H7 (cell line): ENCODE data around the gene PRKACA. TPM values are rescaled to one million over a fixed set of nuclear protein-coding genes. Genes with fewer than 3 reads are reported as not detected.

Experiments
- DNase-seq: peaks from one replicate; pipeline ENCODE4 v3.0.0; 2012
- H3K27me3 ChIP-seq: 2 replicates; pipeline ENCODE4 v1.6.0; 2011; ENCODE audit warnings: mild to moderate bottlenecking, low read length; ENCODE audit not compliant: control insufficient read depth, insufficient read depth
- H3K36me3 ChIP-seq: replicated peaks from 2 replicates; pipeline ENCODE4 v1.5.1; 2011; ENCODE audit warnings: low read length; ENCODE audit not compliant: control insufficient read depth, insufficient read depth
- H3K4me3 ChIP-seq: 2 replicates; pipeline ENCODE4 v1.5.1; 2011; ENCODE audit warnings: low read depth, mild to moderate bottlenecking, control low read depth, low read length, moderate library complexity; ENCODE audit not compliant: insufficient read depth
- total RNA-seq: library from RNA; depleted of rRNA; stranded (reverse); fragments of >200 nt; shearing (Covaris generic); gene quantifications from 2 replicates; pipeline ENCODE4 v1.2.3, GENCODE V29; 2014; rRNA removed

PRKACA gene
- total RNA-seq: 31.0 and 31.7 TPM in 2 replicates

DNA sequence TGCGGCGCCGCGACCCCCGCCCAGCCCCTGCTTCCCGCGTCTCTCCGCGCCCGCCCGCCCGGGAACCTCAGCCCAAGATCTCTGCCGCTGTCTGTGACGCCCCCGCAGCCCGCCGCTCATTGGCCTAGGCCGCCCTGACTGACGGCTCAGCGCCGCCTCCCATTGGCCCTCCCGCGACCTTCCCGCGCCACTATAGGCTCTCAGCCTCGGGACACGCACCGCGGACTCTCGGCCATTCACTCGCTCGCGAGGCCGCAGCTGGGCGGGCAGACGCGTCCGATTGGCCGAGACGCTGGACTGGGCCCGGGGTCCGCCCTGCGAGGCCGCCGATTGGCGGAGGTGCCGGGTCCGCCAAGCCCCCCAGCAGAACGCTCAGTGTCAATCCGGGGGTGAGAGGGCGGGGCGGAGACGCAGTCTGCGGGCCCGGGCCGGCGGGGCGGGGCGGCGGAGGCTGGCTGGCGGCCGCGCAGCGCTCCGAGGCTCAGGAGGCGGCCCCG is at the start of gene PRKACA:
Gene PRKACA (minus strand): TSS at position 95 of the 497 bp plus-strand sequence. CDS start 215 bp downstream, outside the sequence.
- peaks cover 4% of the 10 kb centered on the region for H3K36me3 ChIP-seq

GRCh38 chr19:14166999-14167575 is 49.5 kb upstream of the PRKACA start:
- Histone ChIP-seq H3K4me3 (no peak overlapping the region), H3K36me3 (peaks cover 31% of the 10 kb centered on the region), H3K27me3 (no peaks in the 10 kb centered on the region)
- DNase-seq: peak; percentile 50

More for the DNA sequence above, at the start of gene PRKACA:
- Histone ChIP-seq H3K27me3 (no peaks in the 10 kb centered on the region), H3K4me3 (peak within 1 kb of the TSS; percentile 72)
- peak; percentile 100 for DNase-seq

- H3K27me3 ChIP-seq: no peaks in the 10 kb centered on the region
- no peak overlapping the region for H3K4me3 ChIP-seq
- DNase-seq: peak; percentile 56
Observed at GRCh38 chr19:14165990-14166830, 48.6 kb upstream of the PRKACA start.

GRCh38 chr19:14164724-14165493 is 47.3 kb upstream of the PRKACA start:
- DNase-seq: peak; percentile 59

More at GRCh38 chr19:14165990-14166830, 48.6 kb upstream of the PRKACA start:
- H3K36me3 ChIP-seq: peaks cover 25% of the 10 kb centered on the region

DNA sequence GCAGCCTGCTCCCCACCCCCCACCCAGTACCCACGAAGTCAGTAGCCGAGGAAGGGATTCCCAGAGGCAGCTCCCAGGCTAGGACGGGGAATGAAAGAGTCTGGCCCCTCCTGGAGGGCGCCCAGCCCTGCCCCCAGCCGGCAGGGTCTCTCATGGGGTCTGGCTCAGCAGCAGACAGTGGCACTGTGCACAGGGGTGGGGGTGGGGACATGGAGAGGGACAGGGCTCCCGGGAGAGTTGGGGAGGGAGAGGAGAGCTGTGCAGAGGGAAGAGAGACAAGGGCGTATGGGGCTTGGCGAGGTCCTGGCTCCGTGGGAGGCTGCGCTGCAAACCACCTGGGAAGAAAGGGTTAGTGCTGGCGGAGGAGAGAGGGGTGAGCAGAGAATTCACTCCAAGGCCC is 46.5 kb upstream of the PRKACA start:
- Histone ChIP-seq H3K4me3 (no peak overlapping the region), H3K27me3 (no peaks in the 10 kb centered on the region), H3K36me3 (peaks cover 15% of the 10 kb centered on the region)
- DNase-seq: no peak

More at GRCh38 chr19:14164724-14165493, 47.3 kb upstream of the PRKACA start:
- no peak overlapping the region for H3K4me3 ChIP-seq
- H3K36me3 ChIP-seq: peaks cover 14% of the 10 kb centered on the region
- no peaks in the 10 kb centered on the region for H3K27me3 ChIP-seq

DNA sequence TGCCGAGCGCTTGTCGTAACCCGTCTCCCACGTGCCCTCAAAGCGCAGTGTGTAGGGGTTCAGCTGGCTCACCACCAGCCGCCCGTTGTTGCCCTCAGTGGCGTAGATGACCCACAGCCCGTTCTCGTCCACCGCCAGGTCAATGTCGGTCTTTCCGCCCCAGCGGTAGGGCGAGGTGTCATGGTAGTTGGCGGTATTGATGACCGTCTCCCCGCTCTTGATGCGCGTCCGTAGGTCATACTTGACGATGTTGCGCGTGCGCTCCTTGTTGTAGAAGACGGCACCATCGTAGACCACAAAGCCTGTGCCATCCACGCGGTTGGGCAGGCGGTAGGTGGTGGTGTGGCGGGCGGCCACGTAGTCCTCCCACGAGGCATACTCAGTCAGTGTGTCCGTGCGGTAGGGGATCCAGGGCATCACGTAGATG is 45.3 kb upstream of the PRKACA start:
- Histone ChIP-seq H3K27me3 (no peaks in the 10 kb centered on the region), H3K36me3 (peaks cover 20% of the 10 kb centered on the region), H3K4me3 (no peak overlapping the region)
- no peak for DNase-seq

- no peak overlapping the region for H3K4me3 ChIP-seq
- H3K27me3 ChIP-seq: no peaks in the 10 kb centered on the region
- H3K36me3 ChIP-seq: peaks cover 33% of the 10 kb centered on the region
- no peak for DNase-seq
Observed at GRCh38 chr19:14161305-14161704, 43.7 kb upstream of the PRKACA start.

DNA sequence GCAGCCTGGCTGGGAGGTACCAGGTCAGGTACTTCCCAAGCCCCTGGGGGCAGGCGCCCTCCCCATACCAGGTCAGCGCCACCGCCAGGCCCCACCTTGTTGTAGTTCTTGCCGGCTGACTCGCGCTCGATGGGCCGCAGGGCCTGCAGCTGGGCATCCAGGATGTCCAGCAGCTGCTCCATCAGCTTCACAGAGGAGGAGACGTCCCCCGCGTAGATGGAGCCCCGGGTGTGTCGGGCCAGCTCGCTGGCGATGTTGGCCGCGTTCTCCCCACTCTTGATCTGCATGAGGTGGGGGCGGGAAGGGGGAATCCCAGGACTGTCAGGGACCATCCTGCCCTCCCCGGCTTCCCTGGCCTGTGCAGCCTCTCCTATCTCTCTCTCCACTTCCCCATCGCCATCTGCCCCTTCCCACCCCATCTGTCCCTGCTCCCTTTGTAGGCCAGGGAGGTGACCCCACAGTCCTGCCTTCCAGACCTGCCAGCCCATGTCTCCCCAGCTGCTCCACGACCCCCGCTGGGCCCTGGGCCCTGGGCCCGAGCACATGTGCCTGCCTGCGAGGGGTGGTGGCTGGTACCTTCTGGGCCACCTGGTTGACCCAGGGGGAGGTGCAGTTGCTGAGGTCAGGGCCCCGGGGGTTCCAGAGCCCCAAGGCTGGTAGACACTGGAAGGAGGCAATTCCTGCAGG is 42.6 kb upstream of the PRKACA start:
- DNase-seq: peak; percentile 57
- Histone ChIP-seq H3K36me3 (peaks cover 38% of the 10 kb centered on the region), H3K27me3 (no peaks in the 10 kb centered on the region), H3K4me3 (no peak overlapping the region)

DNA sequence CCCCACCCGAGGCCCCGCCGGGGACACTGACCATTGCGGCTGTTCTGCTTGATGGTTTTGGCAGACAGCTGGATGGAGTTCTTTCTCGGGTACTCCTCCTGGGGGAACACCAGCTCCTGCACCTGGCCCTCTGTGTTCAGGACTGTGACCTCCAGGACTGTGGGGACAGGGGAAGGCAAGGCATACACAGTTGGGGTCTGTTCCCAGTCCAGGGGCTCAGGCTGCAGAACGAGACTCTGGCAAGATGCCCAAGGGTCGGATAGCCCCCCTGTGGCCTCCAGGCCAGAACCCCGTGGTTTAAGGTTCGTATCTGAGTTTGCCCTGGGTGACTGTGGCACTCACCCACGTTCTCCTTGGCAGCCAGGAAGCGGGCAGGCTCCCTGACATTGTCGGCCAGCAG is 41.5 kb upstream of the PRKACA start:
- Histone ChIP-seq H3K27me3 (no peaks in the 10 kb centered on the region), H3K36me3 (peaks cover 41% of the 10 kb centered on the region)
- DNase-seq: peak; percentile 42

GRCh38 chr19:14158276-14159023 is 40.9 kb upstream of the PRKACA start:
- DNase-seq: peak; percentile 50
- Histone ChIP-seq H3K27me3 (no peaks in the 10 kb centered on the region), H3K4me3 (no peak overlapping the region), H3K36me3 (peaks cover 41% of the 10 kb centered on the region)

More for the DNA sequence above, 41.5 kb upstream of the PRKACA start:
- H3K4me3 ChIP-seq: no peak overlapping the region

GRCh38 chr19:14156971-14157717 is 39.6 kb upstream of the PRKACA start:
- Histone ChIP-seq H3K36me3 (peaks cover 46% of the 10 kb centered on the region), H3K4me3 (no peak overlapping the region)

GRCh38 chr19:14156122-14156521 is 38.6 kb upstream of the PRKACA start:
- Histone ChIP-seq H3K4me3 (no peak overlapping the region), H3K27me3 (no peaks in the 10 kb centered on the region), H3K36me3 (peaks cover 51% of the 10 kb centered on the region)
- DNase-seq: peak; percentile 48

More at GRCh38 chr19:14156971-14157717, 39.6 kb upstream of the PRKACA start:
- DNase-seq: peak; percentile 59
- H3K27me3 ChIP-seq: no peaks in the 10 kb centered on the region

GRCh38 chr19:14155371-14155770 is 37.8 kb upstream of the PRKACA start:
- Histone ChIP-seq H3K27me3 (no peaks in the 10 kb centered on the region), H3K36me3 (peaks cover 51% of the 10 kb centered on the region), H3K4me3 (no peak overlapping the region)
- DNase-seq: peak; percentile 54
